ENCODE measurements around the gene PHOX2A. TPM values are rescaled to one million over a fixed set of nuclear protein-coding genes. Genes with fewer than 3 reads are reported as not detected.

Gene PHOX2A
- total RNA-seq: not detected in 2 replicates

DNA sequence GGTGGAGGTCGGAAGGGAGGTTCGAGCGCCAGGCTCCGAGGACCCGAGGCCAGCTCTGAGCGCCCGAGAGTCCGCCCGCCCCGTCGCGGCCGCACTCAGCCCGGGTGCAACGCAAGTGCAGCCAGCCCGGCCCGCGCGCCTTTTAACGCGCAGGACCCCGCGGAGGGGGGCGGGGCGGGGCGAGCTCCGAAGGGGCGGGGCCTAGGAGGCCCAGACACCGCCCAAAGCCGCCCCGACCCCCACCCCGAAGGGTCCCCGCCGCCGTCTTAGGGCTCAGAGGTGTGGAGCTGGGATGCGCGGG lies at the start of gene PHOX2A:
Gene PHOX2A (minus strand): TSS at position 117 of the 301 bp plus-strand sequence. CDS start 172 bp downstream, outside the sequence.

DNA sequence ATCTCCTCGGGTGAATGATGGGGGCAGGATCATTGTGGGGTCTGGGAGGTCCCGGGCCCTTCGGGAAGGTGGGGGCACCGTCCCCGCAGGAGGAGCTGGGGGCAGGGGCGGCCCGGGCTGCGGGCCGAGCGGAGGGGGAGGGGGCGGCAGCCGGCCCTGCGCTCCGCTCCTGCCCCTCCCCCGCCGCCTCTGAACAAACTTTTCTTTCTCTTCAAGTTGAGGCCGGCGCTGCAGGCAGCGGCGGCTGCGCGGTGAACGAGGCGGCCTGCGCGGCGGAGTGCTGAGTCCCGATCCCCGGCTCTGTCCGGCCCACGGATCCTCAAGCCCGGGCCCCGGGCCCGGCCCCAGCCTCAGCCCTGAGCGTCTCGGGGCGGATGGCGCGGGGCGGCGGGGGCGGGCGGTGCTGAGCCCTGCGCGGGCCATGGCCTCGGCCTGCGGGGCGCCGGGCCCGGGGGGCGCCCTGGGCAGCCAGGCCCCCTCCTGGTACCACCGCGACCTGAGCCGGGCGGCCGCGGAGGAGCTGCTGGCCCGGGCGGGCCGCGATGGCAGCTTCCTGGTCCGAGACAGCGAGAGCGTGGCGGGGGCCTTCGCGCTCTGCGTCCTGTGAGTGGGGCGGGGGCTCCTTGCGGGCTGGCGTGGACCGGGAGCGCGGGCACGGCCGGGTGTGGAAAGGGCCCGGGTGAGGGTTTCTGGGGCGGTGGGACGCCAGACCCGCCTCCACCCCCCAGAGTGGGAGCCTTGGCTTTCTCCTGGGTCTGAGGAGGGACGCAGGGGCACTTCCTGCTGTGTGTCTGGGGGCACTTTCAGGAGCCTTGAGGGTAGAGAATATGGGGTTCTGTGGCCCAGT lies 19.2 kb downstream of the PHOX2A start, which contains the start of gene INPPL1:
Gene INPPL1 (plus strand): TSS at position 204 of the 847 bp plus-strand sequence. CDS start 218 bp downstream, at position 422.

DNA sequence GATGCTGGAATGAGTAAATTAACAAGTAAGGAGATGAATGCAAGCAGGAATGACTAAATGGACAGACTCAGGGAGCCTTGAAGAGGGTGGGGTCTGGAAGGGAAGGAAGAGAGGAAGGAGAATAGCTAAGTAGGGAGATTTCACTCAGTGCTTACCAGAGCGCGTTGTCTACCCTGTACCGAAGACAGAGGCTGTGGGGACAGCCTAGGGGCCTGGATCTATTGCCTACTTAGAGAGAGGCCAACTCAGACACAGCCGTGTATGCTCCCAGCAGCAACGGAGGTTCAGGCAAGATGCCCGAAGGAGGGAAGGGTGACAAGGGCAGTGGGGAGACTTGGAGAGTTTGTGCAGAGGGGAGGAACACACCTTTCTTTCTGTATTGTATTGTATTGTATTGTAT lies 27.3 kb downstream of the PHOX2A start, which contains the start of gene FOLR2:
Gene FOLR2 (plus strand): TSS at position 157 of the 400 bp plus-strand sequence. CDS start 1,791 bp downstream, outside the sequence.

DNA sequence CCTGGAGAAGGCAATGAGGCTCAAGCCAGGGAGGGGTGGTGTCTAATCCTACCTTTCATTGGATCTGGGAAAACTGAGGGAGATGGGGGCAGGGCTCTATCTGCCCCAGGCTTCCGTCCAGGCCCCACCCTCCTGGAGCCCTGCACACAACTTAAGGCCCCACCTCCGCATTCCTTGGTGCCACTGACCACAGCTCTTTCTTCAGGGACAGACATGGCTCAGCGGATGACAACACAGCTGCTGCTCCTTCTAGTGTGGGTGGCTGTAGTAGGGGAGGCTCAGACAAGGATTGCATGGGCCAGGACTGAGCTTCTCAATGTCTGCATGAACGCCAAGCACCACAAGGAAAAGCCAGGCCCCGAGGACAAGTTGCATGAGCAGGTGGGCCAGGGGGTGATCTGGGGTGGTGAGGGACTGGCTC lies 52.0 kb downstream of the PHOX2A start, which contains the start of gene FOLR1:
Gene FOLR1 (plus strand): TSS at position 180 of the 421 bp plus-strand sequence. CDS start 34 bp downstream, at position 214.

Other genes with a start within 250 kb of the PHOX2A start
- gene IL18BP, start 245.3 kb downstream of the PHOX2A start, total RNA-seq: 0.72 and 1.6 TPM in 2 replicates
- gene NUMA1, start 163.6 kb downstream of the PHOX2A start, total RNA-seq: 87.2 and 91.7 TPM in 2 replicates
- 3.7 and 7.9 TPM in 2 replicates for gene LRRC51, start 163.3 kb downstream of the PHOX2A start, total RNA-seq
- 115 and 125 TPM in 2 replicates for gene LAMTOR1, start 140.9 kb downstream of the PHOX2A start, total RNA-seq
- gene TOMT, start 138.3 kb downstream of the PHOX2A start, total RNA-seq: not detected in 2 replicates
- 15.5 and 18.8 TPM in 2 replicates for gene ANAPC15, start 131.5 kb downstream of the PHOX2A start, total RNA-seq
- gene FOLR3, start 108.5 kb downstream of the PHOX2A start, total RNA-seq: not detected in 2 replicates
- not detected in 2 replicates for gene FOLR1, start 52.0 kb downstream of the PHOX2A start, total RNA-seq
- gene FOLR2, start 27.4 kb downstream of the PHOX2A start, total RNA-seq: not detected in 2 replicates
- gene INPPL1, start 19.4 kb downstream of the PHOX2A start, total RNA-seq: 38.2 and 75.5 TPM in 2 replicates
- gene CLPB, start 190.4 kb upstream of the PHOX2A start, total RNA-seq: 16.4 and 18.6 TPM in 2 replicates

Data from cardiac atrium fibroblast (primary cell).